ENCODE results near the gene CTSE. TPM values are rescaled to one million over a fixed set of nuclear protein-coding genes. Genes with fewer than 3 reads are reported as not detected.

CTSE gene
- total and polyA plus RNA-seq, 9 of the 15 experiments (the other 6 are each of a cell fraction or from before 2014, with no cell fraction given), result 0.04 to 0.18 (median 0.09) TPM; not detected in 4

DNA sequence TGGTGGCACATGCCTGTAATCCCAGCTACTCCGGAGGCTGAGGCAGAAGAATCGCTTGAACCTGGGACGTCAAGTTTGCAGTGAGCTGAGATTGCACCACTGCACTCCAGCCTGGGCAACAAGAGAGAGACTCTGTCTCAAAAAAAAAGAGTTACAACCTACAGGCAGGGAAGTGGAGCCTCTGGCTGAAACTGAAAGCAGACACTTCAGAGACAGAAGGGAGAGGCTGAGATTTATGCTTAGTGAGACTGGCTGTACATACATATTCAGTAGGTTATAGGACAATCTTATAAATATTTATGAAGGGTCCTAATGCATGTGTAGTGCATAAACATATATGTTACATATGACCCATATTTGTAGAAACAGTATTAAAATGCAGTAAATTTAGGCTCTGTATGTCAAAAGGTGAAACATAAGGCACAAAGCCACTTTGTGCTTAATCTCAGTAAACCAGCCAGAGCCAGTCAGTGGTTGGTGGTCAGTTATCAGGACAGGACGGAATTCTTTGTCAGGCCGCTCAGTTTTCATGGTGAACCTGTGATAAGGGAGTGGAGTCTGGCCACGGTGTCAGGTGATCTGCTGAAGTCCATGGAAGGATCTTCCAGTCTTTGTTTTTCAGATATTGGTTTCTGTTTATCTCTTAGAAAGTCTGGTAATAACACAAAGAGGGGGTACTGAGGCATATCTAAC is 42.9 kb upstream of the CTSE start (continued):
- TF ChIP-seq CBX2 (IDR thresholded peaks at IDR 0.05; ENCODE audit: insufficient read depth, low read length, poor library complexity, severe bottlenecking) (no peak), NKRF (IDR thresholded peaks at IDR 0.05; ENCODE audit: borderline replicate concordance) (no peak), FOS (IDR thresholded peaks at IDR 0.05; ENCODE audit: extremely low read depth, insufficient read length) (no peak), PREB (CRISPR knock-in tag; IDR thresholded peaks at IDR 0.05) (no peak), FIP1L1 (IDR thresholded peaks at IDR 0.05; ENCODE audit: low read depth, low read length, poor library complexity, severe bottlenecking) (no peak), NCOA6 (IDR thresholded peaks at IDR 0.05) (no peak), ZFP30 (CRISPR knock-in tag; IDR thresholded peaks at IDR 0.05; ENCODE audit: borderline replicate concordance) (no peak), ZBTB7A (IDR thresholded peaks at IDR 0.05; ENCODE audit: borderline replicate concordance, control insufficient read depth, low read depth, low read length) (no peak), ZNF165 (CRISPR knock-in tag; IDR thresholded peaks at IDR 0.05; ENCODE audit: borderline replicate concordance) (no peak), ZNF311 (CRISPR knock-in tag; IDR thresholded peaks at IDR 0.05) (no peak), KLF13 (tag; IDR thresholded peaks at IDR 0.05; ENCODE audit: borderline replicate concordance, low read depth) (no peak), ZNF766 (CRISPR knock-in tag; conservative IDR thresholded peaks at IDR 0.05) (peak; percentile 85), U2AF2 (optimal IDR thresholded peaks at IDR 0.05; ENCODE audit: low read depth, low read length) (no peak)
- TF ChIP-seq, protein P1, sequence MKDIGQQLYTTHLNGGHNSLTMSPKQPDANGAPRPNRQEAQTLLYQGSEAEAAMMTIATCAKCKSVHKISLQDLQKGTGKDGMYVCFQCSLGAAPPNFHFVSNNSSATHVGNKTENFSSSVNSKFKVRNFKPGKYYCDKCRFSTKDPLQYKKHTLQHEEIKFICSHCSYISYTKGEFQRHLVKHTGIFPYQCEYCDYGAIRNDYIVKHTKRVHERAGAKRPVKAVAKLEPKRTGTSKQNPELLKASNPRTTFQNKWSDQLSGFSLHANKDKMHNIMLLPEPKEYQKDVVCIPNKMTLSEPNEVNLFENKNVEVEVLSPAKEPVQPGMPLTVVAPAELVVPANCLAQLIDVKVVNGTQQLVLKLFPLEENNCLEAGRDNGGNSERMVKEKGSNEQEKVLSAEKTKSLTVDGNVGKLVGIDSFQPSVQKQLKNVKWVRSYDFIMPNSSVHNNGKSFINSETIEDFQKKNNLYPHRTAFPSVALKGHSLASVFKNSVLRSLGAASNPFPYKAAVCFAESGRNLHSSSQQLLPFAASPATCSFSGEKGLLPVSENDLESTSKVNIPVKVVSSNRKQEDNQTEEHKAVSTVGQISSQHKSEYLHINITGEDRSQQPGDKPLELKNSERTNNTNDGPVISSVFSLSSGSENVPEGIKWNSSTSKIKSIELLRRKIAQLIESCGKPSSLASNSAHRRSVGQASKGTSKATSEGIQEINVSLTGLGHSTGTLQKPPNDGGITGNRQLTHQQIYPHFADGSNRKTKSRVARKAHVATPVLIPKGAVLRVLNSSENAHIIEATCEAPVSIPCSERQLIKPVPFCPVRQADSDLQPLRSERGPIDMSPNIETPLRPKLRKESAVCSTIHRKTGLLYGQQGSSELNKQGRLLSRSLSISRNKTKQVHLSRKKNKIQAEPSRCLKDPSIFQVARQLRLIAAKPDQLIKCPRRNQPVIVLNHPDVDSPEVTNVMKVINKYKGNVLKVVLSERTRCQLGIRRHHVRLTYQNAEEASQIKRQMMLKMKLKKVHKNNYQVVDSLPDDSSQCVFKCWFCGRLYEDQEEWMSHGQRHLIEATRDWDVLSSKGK (CRISPR knock-in tag; IDR thresholded peaks at IDR 0.05), result no peak
- TF ChIP-seq, protein P2, sequence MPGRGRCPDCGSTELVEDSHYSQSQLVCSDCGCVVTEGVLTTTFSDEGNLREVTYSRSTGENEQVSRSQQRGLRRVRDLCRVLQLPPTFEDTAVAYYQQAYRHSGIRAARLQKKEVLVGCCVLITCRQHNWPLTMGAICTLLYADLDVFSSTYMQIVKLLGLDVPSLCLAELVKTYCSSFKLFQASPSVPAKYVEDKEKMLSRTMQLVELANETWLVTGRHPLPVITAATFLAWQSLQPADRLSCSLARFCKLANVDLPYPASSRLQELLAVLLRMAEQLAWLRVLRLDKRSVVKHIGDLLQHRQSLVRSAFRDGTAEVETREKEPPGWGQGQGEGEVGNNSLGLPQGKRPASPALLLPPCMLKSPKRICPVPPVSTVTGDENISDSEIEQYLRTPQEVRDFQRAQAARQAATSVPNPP (IDR thresholded peaks at IDR 0.05; ENCODE audit: borderline replicate concordance, insufficient read depth, insufficient read length), result no peak
